HG03280 (cell line): ENCODE results near the gene SMURF1.
"Not testable (repeated sequence)": the region's sequence is repeated elsewhere in the genome, so short reads cannot be mapped to it uniquely, and the experiment has no call there.

Experiments
- ATAC-seq: cut with Tn5 transposase; IDR thresholded peaks from one replicate; pipeline ENCODE4 v1.9.1; 2021; ENCODE audit warnings: mild to moderate bottlenecking, moderate library complexity; ENCODE audit not compliant: unreplicated experiment

Gene SMURF1

DNA sequence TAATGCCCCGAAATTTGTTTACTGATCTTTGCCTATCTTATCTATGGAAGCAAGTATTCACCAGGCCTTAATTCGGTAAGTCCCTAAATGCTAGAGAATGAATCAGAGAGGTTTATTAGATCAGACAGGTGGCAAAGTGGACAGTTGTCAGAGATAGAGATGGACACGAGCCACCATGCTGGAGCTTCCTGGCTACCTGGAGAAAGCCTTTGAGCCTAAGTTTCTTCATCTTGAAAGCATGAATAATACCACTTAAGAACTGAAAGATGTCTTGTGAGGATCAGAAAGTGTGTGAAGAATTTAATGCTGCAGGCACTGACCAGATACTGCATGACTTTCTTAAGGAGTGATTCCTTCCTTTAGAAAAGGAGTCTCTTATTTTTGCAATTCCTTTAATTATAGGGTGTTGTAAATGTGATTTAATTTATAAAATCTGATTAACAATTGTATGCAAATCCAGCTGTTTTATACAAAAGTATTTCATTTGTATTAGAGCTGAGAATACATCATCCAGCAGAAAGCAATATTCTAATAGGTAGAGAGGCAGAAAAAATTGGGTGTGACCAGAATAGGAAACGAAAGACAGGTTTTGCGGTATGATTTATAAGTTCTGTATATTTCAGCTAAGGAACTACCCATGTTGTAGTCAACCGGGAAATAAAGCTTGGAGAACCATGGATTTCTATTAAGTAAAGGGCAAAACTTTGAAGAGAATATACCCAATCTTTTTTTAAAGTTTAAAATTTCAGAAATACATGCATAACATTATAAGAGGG, 82.7 kb downstream of the SMURF1 start:
- ATAC-seq: no peak

DNA sequence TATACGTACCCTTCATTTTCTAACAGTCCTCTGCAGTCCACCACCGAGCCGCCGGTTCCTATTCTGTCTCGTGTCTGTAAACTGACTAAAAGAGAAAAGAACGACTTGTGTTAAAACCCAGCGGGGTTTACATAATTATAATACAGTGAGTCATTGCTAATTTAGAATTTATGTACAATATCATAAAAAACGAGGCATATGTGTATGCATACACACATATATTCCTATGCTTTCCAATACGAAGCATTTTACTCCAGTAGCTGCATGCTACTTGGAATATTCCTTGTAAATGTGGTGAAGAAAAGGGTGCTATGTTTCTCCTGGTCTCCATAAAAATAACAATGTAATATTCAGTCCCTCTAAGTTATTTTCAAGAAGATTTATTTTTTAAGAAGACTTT, 89.1 kb downstream of the SMURF1 start:
- no peak for ATAC-seq

DNA sequence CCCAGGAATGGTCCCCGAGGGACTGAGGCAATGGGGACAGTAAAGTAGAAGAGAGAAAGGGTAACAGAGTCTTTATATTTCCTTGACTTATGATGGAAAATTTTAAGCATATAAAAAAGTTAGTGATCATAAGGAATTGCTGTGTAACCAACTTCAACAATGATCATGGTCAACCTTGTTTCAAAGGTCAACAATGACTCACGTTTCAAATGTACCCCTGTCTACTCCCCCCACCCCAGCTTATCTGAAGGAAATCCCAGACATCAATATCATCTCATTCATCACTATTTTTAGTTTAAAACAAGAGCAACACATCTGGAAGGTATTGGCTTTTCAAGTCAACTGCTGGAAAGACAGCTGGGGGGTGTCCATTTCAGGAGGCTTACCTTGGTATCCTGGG, 92.9 kb downstream of the SMURF1 start:
- no peak for ATAC-seq

GRCh38 chr7:99047526-99048077, 96.3 kb downstream of the SMURF1 start:
- ATAC-seq: no peak

GRCh38 chr7:99046722-99047121, 97.2 kb downstream of the SMURF1 start:
- no peak for ATAC-seq

DNA sequence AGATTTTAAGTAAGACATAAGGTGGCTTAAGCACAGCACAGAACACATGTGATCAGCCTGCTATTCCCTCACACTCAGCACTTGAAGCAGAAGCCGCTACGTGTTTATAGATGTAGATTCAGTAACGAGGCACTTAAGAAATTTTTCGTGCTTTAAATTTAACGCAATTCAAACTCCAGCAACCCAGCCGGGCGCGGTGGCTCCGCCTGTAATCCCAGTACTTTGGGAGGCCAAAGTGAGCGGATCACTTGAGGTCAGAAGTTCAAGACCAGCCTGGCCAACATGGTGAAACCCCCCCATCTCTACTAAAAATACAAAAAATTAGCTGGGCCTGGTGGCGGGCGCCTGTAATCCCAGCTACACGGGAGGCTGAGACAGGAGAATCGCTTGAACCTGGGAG, 97.6 kb downstream of the SMURF1 start:
- ATAC-seq: not testable (repeated sequence)

DNA sequence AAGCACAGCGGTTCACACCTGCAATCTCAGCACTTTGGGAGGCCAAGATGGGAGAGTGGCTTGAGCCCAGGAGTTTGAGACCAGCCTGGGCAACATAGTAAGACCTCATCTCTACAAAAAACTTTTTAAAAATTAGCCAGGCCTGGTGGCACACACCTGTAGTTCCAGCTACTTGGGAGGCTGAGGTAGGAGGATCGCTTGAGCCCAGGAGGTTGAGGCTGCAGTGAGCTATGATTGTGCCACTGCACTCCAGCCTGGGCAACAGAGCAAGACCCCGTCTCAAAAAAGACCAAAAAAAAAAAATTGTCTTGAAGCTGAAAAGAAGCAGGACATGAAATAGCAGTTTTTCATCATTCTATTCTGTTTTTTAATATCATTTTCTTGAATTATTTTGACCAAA, 99.0 kb downstream of the SMURF1 start:
- not testable (repeated sequence) for ATAC-seq

GRCh38 chr7:99042957-99043356, 101.0 kb downstream of the SMURF1 start:
- ATAC-seq: no peak

DNA sequence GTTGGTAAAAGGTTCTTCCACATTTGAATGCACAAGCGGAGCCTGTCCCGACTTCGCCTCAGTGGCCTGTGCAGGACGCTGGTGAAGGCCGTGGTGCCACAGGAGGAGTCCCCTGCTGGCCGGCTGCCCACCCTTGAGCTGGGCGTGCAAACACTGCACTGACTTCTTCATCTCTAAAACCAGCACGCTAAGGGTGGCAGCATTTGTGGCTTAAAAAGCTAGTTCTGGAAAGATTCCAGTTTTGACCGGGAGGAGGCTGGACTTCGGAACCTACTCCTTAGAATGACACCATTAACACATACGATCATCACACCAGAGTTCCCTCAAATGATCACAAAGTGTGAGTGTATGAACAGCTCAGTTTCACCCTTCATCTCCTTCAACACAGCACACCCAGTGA, 102.4 kb downstream of the SMURF1 start:
- no peak for ATAC-seq

DNA sequence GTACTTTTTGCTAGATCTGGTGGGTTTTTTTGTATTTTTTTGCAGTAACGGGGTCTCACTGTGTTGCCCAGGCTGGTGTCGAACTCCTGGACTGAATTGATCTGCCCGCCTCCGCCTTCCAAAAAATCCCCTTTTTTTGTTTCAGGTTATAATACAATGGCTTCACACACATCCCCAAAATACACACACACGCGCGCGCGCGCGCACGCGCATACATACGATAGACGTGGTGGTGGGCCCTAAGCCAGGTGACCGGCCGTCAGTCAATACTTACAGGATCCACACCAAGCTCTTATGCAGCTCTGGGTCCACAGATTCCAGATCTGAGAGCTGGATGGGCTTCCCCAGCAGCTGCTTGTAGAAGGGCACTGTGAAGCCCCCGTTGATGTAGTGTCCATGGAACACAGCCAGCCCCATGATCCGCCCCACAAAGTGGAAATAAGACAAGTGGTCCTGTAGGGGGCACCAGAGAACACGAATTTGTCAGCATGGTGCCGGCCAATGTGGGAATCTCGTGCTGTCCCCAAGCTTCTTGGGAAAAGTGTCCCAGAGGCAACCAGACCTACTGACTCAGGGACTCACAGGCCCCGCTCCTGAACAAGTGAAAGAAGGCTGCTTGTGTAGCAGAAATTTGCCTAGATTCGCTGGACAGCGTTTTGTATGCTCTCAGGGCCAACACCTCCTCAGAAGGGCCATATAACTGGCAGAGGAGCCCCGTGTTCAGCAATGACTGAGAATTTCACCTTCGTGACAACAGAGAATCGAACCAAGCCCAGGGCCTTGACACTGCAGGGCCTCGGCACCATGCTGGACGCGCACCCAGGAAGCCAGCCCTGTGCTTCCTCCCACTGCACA, 103.6 kb downstream of the SMURF1 start:
- ATAC-seq: no peak

DNA sequence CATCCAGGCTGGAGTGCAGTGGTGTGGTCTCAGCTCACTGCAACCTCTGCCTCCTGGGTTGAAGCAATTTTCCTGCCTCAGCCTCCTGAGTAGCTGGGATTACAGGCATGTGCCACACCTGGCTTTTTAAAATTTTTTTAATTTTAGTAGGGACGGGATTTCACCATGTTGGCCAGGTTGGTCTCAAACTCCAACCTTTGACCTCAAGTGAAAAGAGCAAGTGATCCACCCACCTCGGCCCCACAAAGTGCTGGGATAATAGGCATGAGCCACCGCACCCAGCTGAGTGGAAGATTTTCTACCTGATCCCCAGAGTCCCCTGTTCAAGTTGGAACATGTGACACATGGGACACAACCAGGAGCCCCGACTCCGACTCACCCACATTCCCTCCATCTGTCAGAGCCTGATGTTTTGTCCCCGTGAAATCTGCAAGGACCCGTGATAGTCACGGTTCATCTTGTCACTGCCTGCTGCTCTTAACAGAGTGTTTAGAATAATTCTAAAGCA, 104.5 kb downstream of the SMURF1 start:
- ATAC-seq: no peak

DNA sequence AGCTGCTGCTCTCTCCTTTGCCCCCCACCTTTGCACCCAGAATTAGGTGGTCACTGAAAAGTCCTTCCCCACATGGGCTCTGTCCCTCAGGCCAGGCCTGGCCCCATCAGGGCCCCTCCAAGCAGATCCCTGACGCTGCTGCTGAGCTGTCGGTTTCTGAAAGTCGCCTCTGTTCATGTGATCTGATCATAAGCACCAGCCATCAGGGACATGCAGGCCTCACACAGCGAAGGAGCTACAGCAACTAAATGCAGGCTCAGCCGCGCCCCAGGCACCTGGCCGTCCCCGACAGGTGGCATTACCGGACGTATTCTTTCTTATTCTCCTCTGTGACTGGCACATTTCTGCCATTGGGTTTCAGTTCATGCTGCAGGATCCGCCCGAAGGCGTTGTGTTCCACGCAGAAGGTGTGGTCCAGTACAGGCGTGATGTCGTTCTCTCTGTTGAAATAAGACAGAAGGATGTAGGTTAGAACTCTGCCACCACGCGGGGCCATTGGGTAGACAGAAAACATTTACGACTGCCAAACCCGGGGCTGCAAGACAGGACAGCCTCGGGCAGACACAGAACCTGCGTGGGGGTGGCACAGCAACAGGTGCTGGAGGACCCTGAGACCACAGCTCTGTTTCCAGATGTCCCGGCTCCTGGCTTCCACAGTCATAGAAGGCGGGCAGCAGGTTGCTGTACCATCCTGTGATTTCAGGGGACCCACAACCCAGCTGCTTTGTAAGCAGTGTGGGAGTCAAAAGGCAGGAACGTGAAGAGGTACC, 105.6 kb downstream of the SMURF1 start:
- ATAC-seq: no peak

DNA sequence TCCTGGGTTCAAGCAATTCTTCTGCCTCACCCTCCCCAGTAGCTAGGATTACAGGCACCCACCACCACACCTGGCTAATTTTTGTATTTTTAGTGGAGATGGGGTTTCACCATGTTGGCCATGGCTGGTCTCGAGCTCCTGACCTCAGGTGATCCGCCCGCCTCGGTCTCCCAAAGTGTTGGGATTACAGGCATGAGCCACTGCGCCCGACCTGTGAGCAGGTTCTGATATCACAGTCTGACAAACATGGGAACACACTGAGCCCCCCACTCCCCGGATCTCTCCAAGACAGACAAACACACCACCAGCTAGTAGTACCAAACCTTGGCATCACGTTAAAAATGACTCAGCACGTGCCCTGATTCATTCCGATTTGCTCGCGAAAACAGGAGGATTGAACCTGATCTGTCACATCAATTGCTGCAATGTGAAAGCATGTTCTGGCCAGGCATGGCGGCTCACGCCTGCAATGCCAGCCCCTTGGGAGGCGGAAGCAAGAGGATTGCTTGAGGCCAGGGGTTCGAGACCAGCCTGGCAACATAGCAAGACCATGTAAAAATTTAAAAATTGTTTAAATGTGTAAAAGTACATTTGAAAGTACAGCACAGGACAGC, 106.5 kb downstream of the SMURF1 start:
- no peak for ATAC-seq

GRCh38 chr7:99036546-99037111, 107.3 kb downstream of the SMURF1 start:
- ATAC-seq: no peak

DNA sequence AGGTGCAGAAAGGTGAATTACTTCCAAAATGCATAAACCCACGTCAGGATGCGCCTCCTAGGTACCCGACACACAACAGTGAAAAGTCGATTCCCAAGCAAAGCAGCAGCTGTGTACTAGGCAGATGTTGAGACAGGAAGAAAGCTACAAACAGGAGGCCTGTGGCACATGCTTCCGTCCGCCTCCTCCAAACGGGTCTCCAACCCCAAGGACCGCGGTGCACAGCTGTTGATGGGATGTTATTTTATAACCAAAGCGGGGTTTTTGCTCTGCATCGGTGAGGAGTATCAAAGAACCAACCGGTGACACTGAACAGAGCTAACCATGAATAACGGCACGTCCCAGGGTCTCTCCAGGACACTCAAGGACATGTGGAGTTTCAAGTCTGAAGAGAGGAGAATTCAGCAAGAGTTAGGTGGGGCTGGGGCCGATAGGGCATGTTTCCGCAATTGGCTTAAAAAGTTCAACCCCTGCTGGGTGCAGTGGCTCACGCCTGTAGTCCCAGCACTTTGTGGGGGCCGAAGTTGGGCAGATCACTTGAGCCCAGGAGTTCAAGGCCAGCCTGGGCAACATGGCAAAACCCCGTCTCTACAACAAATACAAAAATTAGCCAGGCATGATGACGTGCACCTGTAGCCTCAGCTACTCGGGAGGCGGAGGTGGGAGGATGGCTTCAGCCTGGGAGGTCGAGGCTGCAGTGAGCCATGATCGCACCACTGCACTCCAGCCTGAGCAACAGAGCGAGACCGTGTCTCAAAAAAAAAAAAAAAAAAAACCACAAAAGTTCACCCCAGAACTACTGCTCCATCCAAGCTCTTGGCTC, 108.0 kb downstream of the SMURF1 start:
- no peak for ATAC-seq

DNA sequence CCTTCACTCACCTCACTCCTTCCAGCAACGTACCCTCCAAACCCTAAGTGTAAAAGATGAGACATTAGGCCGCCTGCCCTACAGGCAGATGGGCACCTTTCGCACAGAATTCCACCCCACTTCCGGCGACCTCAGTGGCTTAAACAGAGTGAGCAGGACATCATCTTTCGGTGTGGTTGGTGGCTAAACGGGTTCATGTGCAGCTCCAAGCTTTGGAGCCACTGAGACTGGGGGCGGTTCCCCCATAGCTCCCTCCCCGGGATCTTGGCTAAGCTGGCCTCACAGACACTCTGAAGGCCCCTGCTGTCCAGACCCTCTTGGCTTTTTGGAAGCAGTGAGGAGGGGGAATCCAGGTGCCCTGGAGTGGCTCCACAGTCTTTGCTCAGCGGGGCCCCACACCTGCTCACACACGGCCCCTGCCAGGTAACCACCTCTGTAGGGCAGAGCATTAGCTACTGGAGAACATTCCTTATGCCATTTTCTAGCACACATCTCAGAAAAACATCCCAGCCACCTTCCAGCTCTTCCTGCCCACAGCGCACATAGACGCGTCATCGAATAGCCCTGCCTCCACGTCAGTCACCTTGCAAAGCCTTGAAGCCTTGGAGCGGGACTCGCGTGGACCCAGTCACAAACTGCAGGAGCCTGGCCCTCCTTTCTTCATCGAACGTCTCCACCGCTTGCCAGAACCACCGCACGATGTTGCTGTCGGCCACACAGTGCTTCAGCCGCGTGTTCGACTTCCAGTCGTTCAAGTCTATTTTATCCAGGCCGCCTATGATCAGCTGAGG, 108.8 kb downstream of the SMURF1 start:
- ATAC-seq: no peak

DNA sequence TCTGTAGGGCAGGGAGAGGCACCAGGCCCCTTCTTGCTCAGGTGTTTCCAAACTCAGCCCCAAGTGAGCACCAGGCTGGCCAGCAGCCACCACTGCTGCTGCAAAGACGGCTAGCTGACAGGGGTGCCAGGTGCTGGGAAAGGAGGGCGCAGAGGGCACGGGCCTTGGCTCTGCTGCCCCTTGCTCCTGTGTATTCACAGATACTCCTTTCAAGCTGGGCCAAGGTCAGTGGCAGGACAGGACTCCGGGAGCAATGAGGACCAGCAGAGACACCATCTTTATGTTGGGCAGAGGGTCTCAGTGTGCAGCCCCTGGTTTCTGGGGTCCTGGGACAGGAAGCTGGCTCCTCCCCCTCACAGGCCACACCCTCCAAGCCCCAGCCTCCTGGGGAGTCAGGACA, 110.1 kb downstream of the SMURF1 start:
- ATAC-seq: no peak

- no peak for ATAC-seq
Observed at GRCh38 chr7:99032928-99033327, 111.0 kb downstream of the SMURF1 start.

GRCh38 chr7:99031496-99031895, 112.4 kb downstream of the SMURF1 start:
- no peak for ATAC-seq
